ENCODE data around the gene ZDHHC14. TPM values are rescaled to one million over a fixed set of nuclear protein-coding genes. Genes with fewer than 3 reads are reported as not detected.
"Not testable (repeated sequence)": the region's sequence is repeated elsewhere in the genome, so short reads cannot be mapped to it uniquely, and the experiment has no call there.

ZDHHC14 gene
- total and polyA plus RNA-seq, 7 donors = 2.4 to 12.6 (median 9.6) TPM

- no peak for TF ChIP-seq CTCF (IDR thresholded peaks at IDR 0.05)
- no peak for TF ChIP-seq POLR2A (IDR thresholded peaks at IDR 0.05)
- TF ChIP-seq EP300 (IDR thresholded peaks at IDR 0.05) = no peak
- no peak for TF ChIP-seq POLR2AphosphoS5 (IDR thresholded peaks at IDR 0.05)
- DNase-seq = no peak
- Histone ChIP-seq H3K27ac (no peak overlapping the region), H3K9me3 (no peaks in the 10 kb centered on the region), H3K4me3 (no peak overlapping the region), H3K4me1 (peaks cover 0 to 11% (median 0%) of the 10 kb centered on the region in 4 donors), H3K36me3 (no peaks in the 10 kb centered on the region), H3K27me3 (no peaks in the 10 kb centered on the region)
- intact Hi-C loops (cut with DNase I) = no loop called here
- 56 to 80% methylated on average over 17 of the region's 17 CpGs for WGBS, 2 donors
Observed at GRCh38 chr6:157461000-157461915, 80.3 kb downstream of the ZDHHC14 start.

GRCh38 chr6:157462956-157463742 is 82.2 kb downstream of the ZDHHC14 start:
- Histone ChIP-seq H3K9me3 (no peaks in the 10 kb centered on the region), H3K4me3 (no peak overlapping the region), H3K36me3 (no peaks in the 10 kb centered on the region), H3K4me1 (peaks cover 0 to 11% (median 0%) of the 10 kb centered on the region in 4 donors), H3K27ac (no peak overlapping the region), H3K27me3 (no peaks in the 10 kb centered on the region)
- TF ChIP-seq CTCF (IDR thresholded peaks at IDR 0.05) = no peak
- no peak for TF ChIP-seq POLR2A (IDR thresholded peaks at IDR 0.05)
- no peak for TF ChIP-seq POLR2AphosphoS5 (IDR thresholded peaks at IDR 0.05)
- TF ChIP-seq EP300 (IDR thresholded peaks at IDR 0.05) = no peak
- no peak for DNase-seq
- intact Hi-C loops (cut with DNase I) = no loop called here
- 91 to 94% methylated on average over 6 of the region's 6 CpGs for WGBS, 2 donors

GRCh38 chr6:157463743-157464135 is 82.7 kb downstream of the ZDHHC14 start:
- H3K4me3 ChIP-seq; intact Hi-C loops (cut with DNase I); DNase-seq; H3K27me3 ChIP-seq; H3K27ac ChIP-seq; H3K36me3 ChIP-seq; H3K9me3 ChIP-seq: not testable (repeated sequence)
- 94 to 98% methylated on average over 4 of the region's 4 CpGs for WGBS, 2 donors
- H3K4me1 ChIP-seq = peaks cover 0 to 11% (median 0%) of the 10 kb centered on the region in 4 donors

GRCh38 chr6:157464653-157465535 is 83.9 kb downstream of the ZDHHC14 start:
- no peak for TF ChIP-seq POLR2AphosphoS5 (IDR thresholded peaks at IDR 0.05)
- no peak for TF ChIP-seq POLR2A (IDR thresholded peaks at IDR 0.05)
- no peak for TF ChIP-seq EP300 (IDR thresholded peaks at IDR 0.05)
- DNase-seq = no peak
- Histone ChIP-seq H3K27ac (no peak overlapping the region), H3K9me3 (no peaks in the 10 kb centered on the region), H3K4me3 (no peak overlapping the region), H3K36me3 (no peaks in the 10 kb centered on the region), H3K27me3 (no peaks in the 10 kb centered on the region), H3K4me1 (peaks cover 0 to 11% (median 0%) of the 10 kb centered on the region in 4 donors)
- intact Hi-C loops (cut with DNase I) = no loop called here
- whole genome bisulfite sequencing, 2 donors = 85 to 94% methylated on average over 11 of the region's 11 CpGs

GRCh38 chr6:157466342-157466648 is 85.3 kb downstream of the ZDHHC14 start:
- 93 to 97% methylated on average over 4 of the region's 4 CpGs for WGBS, 2 donors
- no peaks in the 10 kb centered on the region for H3K36me3 ChIP-seq
- H3K4me3 ChIP-seq = no peak overlapping the region
- H3K27ac ChIP-seq = no peak overlapping the region
- no peak for TF ChIP-seq POLR2AphosphoS5 (IDR thresholded peaks at IDR 0.05)
- no peak for TF ChIP-seq EP300 (IDR thresholded peaks at IDR 0.05)
- TF ChIP-seq CTCF (IDR thresholded peaks at IDR 0.05) = no peak
- peaks cover 0 to 3% (median 0%) of the 10 kb centered on the region in 4 donors for H3K4me1 ChIP-seq
- no peaks in the 10 kb centered on the region for H3K9me3 ChIP-seq
- DNase-seq = no peak
- no peaks in the 10 kb centered on the region for H3K27me3 ChIP-seq
- intact Hi-C loops (cut with DNase I) = no loop called here

GRCh38 chr6:157467339-157467738 is 86.3 kb downstream of the ZDHHC14 start:
- intact Hi-C loops (cut with DNase I); H3K9me3 ChIP-seq; H3K4me3 ChIP-seq; H3K4me1 ChIP-seq; DNase-seq; H3K27me3 ChIP-seq; H3K36me3 ChIP-seq; H3K27ac ChIP-seq: not testable (repeated sequence)
- 87 to 97% methylated on average over 6 of the region's 6 CpGs for WGBS, 2 donors
